Measurements from ENCODE around the gene ITGA8.
"Not testable (repeated sequence)": the region's sequence is repeated elsewhere in the genome, so short reads cannot be mapped to it uniquely, and the experiment has no call there.

The ITGA8 gene

GRCh38 chr10:15486404-15486803 is 233.3 kb downstream of the ITGA8 start:
- no peak for DNase-seq

- no peak for DNase-seq
These were observed 233.9 kb downstream of the ITGA8 start for GRCh38 chr10:15485684-15486316.

DNA sequence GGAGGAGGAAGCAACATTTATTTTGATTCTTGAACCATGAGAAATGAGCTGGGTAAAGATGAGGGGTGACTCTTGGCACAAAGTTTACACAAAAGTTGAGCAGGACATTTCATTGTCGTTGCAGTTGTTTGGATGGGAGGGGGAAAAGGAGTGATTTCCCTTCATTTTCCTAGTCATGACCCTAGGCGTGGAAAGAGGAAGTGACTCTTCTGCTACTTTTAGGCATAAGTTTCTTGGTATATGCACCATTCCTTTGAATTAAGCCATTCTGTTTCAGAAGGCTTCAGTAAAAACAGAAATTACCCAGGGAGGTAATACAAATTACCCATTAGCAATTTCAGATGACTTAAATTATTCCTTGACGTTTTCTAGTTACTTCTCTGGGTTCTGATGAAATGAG is 234.7 kb downstream of the ITGA8 start:
- no peak for DNase-seq

- DNase-seq = no peak
These were observed 235.6 kb downstream of the ITGA8 start for GRCh38 chr10:15484128-15484527.

DNA sequence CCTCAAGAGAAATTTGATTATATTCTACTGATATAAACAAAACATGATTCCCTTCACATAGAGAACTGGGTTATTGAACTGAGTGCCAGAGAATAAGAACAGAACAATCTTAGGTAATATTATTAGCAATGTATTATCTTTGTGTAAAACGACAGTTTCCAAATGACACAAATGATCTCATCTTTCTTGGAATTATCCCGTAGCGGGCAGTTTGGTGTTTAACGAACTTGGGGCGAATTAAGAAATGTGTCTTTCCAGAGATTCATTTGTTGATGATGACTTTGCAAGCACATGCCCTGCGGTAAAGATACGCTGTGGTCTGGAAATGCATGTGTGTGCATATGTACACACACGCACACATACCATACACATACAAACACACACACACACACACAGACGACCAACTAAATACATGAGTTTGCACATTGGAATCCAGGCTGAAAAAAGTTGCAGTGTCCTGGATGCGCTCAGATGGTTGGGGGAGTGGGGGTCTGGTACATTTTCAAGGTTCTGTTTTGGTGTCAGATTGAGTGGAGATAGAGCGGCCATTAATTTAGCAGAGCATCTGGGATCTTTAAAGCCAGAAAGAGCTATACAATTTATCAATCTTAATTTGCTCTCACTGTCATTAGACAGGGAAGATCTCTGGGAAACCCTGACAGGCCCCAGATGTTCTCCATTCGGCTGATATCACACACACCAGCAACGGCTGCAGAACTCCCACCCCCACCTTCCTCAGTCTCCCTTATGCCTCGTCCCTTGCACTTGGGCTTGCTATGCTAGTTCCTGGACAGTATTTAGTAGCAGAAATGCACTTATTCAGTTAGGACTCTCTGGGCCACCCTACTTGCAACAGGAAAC is 236.3 kb downstream of the ITGA8 start:
- no peak for DNase-seq

DNA sequence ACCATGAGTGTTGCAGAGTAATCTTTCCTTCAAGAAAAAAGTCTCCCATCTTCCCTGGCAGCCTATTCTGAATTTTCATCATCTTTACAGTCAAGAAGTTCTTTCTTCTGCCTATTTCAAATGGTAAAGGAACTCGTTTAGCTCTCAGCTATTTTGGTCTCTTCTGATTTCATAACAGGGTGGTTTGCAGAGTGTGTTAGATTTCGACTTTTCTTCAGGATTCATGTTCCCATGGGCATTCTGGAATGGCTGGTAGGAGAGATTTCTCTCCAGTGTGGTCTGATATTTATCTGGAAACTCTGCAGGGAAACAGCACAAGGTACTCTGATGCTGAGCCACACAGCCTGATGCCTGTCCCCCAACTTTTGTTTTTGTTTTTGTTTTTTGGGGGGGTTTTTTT is 237.6 kb downstream of the ITGA8 start:
- no peak for DNase-seq

DNA sequence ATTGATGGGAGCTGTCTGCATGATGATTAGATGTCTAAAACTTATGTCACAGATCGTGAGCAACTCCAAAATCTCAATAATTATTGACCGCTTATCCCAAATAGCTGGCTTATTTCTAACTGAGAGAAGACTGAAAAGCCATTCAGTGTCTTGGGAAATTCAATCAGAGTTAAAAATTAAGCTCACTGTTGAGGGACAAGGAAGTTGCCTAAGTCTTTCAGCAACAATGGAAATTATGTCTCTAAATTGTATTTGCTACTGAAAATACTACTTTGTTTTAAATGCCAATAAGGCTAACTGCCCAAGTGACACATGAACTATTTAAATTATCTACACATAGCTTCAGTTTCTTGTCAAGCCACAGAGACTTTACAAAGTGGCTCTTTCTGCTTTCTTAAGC is 240.8 kb downstream of the ITGA8 start:
- DNase-seq = no peak

DNA sequence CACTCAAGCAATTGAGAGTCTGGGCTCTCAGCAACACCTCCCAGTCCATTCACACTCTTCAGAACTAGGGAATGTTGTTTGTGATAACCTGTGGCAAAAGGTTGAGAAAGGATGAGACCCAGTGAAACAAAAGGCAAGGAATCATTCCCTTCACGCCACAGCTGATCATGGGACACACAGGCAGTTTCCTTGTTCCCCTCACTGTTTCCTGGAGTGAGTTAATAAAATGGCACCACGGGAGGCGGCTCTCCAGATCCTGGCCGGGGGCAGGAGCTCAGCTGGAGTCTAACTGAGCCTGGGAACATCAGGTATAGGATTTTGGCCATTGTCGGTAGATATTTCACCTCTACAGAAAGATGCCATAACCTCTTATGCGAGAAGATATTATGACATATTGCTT is 241.3 kb downstream of the ITGA8 start:
- no peak for DNase-seq

GRCh38 chr10:15476337-15476736 is 243.4 kb downstream of the ITGA8 start:
- DNase-seq = no peak

DNA sequence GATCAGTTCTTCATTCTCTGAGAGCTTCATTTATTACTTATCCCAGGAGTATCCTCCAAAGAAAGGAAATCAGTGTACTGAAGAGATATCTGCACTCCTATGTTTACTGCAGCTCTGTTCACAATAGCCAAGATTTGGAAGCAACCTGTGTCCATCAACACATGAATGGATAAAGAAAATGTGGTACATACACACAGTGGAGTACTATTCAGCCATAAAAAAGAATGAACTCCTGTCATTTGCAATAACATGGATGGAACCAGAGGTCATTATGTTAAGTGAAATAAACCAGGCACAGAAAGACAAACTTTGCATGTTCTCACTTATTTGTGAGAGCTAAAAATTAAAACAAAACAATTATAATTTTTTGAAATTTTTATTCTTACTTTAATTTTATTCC is 244.3 kb downstream of the ITGA8 start:
- DNase-seq = not testable (repeated sequence)

GRCh38 chr10:15474671-15475070 is 245.1 kb downstream of the ITGA8 start:
- DNase-seq = no peak

- no peak for DNase-seq
These were observed 246.3 kb downstream of the ITGA8 start for GRCh38 chr10:15473396-15473767.

GRCh38 chr10:15472431-15473395 is 247.0 kb downstream of the ITGA8 start:
- no peak for DNase-seq

DNA sequence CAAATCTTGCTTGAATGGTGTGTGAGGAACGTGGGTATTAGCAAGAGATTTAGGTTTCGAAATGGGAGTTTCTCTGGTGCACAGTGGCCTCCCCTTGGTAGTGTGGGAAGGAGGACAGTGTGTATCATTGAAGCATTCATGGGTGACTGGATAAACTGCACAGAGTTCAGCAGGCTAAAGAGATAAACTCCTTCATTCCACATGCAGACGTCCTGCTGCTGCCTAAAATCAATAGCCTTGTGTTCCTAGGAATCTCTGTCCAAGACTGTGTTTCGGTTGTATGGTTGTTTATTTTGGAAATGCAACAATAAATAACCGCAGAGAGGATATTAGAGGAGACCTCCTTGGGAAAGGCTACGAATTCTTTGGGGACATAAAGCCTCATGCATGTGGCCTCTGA is 247.7 kb downstream of the ITGA8 start:
- DNase-seq = no peak

- no peak for DNase-seq
These were observed 250.6 kb downstream of the ITGA8 start for GRCh38 chr10:15469111-15469510.

- DNase-seq = no peak
These were observed 255.3 kb downstream of the ITGA8 start for GRCh38 chr10:15464381-15464780.

Data from stimulated activated CD4-positive, alpha-beta T cell treated with anti-CD3 and anti-CD28 coated beads, Interleukin-4, amount 100 ng/mL, for 1 hour (primary cell).